IgD-negative memory B cell (primary cell): ENCODE data around the gene BCL2. TPM values are rescaled to one million over a fixed set of nuclear protein-coding genes. Genes with fewer than 3 reads are reported as not detected.
A peak's percentile ranks its signal among the peaks of the same experiment; 100 is the strongest.

Source experiments
- H3K27ac Mint-ChIP-seq, 3 donors: one replicate each; pipeline ENCODE4 v1.8.0; 2020 to 2022; ENCODE audit warnings: mild to moderate bottlenecking in 3 of 3, mixed read lengths in 3 of 3, moderate library complexity in 1 of 3
- H3K27me3 Mint-ChIP-seq: one replicate; pipeline ENCODE4 v1.8.0; 2021; ENCODE audit warnings: mixed read lengths
- H3K36me3 Mint-ChIP-seq: one replicate; pipeline ENCODE4 v1.8.0; 2020; ENCODE audit warnings: mild to moderate bottlenecking, mixed read lengths
- H3K4me1 Mint-ChIP-seq, 3 donors: one replicate each; pipeline ENCODE4 v1.8.0; 2020 to 2022; ENCODE audit warnings: mixed read lengths in 3 of 3, mild to moderate bottlenecking in 1 of 3
- H3K4me3 Mint-ChIP-seq, 4 donors: one replicate each; pipeline ENCODE4 v1.8.0; 2020 to 2022; ENCODE audit warnings: mild to moderate bottlenecking in 4 of 4, mixed read lengths in 4 of 4, moderate library complexity in 3 of 4
- H3K9me3 Mint-ChIP-seq, 3 donors: one replicate each; pipeline ENCODE4 v1.8.0; 2020 to 2021; ENCODE audit warnings: mixed read lengths in 3 of 3, mild to moderate bottlenecking in 1 of 3
- polyA plus RNA-seq: library from polyadenylated mRNA; unstranded; fragments of 300-500 nt; fragmentation: Illumina TruSeq; gene quantifications from one replicate; pipeline ENCODE4 v1.2.3, GENCODE V29; 2021

The BCL2 gene
- polyA plus RNA-seq, 1 donor from 2014 or later, result 36.2 TPM

GRCh38 chr18:63290821-63291200 is 28.8 kb downstream of the BCL2 start:
- Mint-ChIP-seq H3K36me3 (peaks cover 3% of the 10 kb centered on the region), H3K27ac (peak overlapping the region in 2 of 3 donors; percentile 85 to 87), H3K4me1 (peaks cover 41 to 54% (median 46%) of the 10 kb centered on the region in 3 donors), H3K4me3 (peak overlapping the region in 3 of 4 donors; percentile 13 to 80 (median 13)), H3K9me3 (no peaks in the 10 kb centered on the region), H3K27me3 (no peaks in the 10 kb centered on the region)

- peaks cover 39 to 49% (median 41%) of the 10 kb centered on the region in 3 donors for H3K4me1 Mint-ChIP-seq
- H3K27ac Mint-ChIP-seq, result peak overlapping the region in 2 of 3 donors; percentile 85 to 87
- H3K9me3 Mint-ChIP-seq, result no peaks in the 10 kb centered on the region
- H3K4me3 Mint-ChIP-seq, result peak overlapping the region in 3 of 4 donors; percentile 13 to 80 (median 21)
- no peaks in the 10 kb centered on the region for H3K27me3 Mint-ChIP-seq
- peaks cover 3% of the 10 kb centered on the region for H3K36me3 Mint-ChIP-seq
These were observed 29.3 kb downstream of the BCL2 start for GRCh38 chr18:63290166-63290820.

GRCh38 chr18:63288311-63288710 is 31.3 kb downstream of the BCL2 start:
- Mint-ChIP-seq H3K27me3 (no peaks in the 10 kb centered on the region), H3K4me1 (peaks cover 46 to 50% (median 47%) of the 10 kb centered on the region in 3 donors), H3K36me3 (peaks cover 3% of the 10 kb centered on the region), H3K9me3 (no peaks in the 10 kb centered on the region), H3K4me3 (no peak overlapping the region), H3K27ac (no peak overlapping the region)

- Mint-ChIP-seq H3K9me3 (no peaks in the 10 kb centered on the region), H3K36me3 (peaks cover 3% of the 10 kb centered on the region), H3K4me1 (peaks cover 46 to 49% (median 49%) of the 10 kb centered on the region in 3 donors), H3K27ac (no peak overlapping the region), H3K27me3 (no peaks in the 10 kb centered on the region), H3K4me3 (no peak overlapping the region)
These were observed 31.8 kb downstream of the BCL2 start for GRCh38 chr18:63287691-63288220.

GRCh38 chr18:63286926-63287325 is 32.6 kb downstream of the BCL2 start:
- Mint-ChIP-seq H3K4me3 (no peak overlapping the region), H3K4me1 (peaks cover 38 to 46% (median 44%) of the 10 kb centered on the region in 3 donors), H3K27me3 (no peaks in the 10 kb centered on the region), H3K36me3 (peaks cover 3% of the 10 kb centered on the region), H3K27ac (no peak overlapping the region), H3K9me3 (no peaks in the 10 kb centered on the region)

GRCh38 chr18:63284827-63285733 is 34.5 kb downstream of the BCL2 start:
- H3K27me3 Mint-ChIP-seq, result no peaks in the 10 kb centered on the region
- no peak overlapping the region for H3K27ac Mint-ChIP-seq
- peaks cover 7% of the 10 kb centered on the region for H3K36me3 Mint-ChIP-seq
- peaks cover 37 to 41% (median 40%) of the 10 kb centered on the region in 3 donors for H3K4me1 Mint-ChIP-seq
- peak overlapping the region in 3 of 4 donors; percentile 86 to 95 (median 94) for H3K4me3 Mint-ChIP-seq
- no peaks in the 10 kb centered on the region for H3K9me3 Mint-ChIP-seq

- Mint-ChIP-seq H3K36me3 (peaks cover 10% of the 10 kb centered on the region), H3K4me3 (peak overlapping the region in 3 of 4 donors; percentile 86 to 95 (median 94))
These were observed 35.3 kb downstream of the BCL2 start for GRCh38 chr18:63284173-63284799.

GRCh38 chr18:63283305-63284094 is 36.1 kb downstream of the BCL2 start:
- H3K4me3 Mint-ChIP-seq, result peak overlapping the region in 3 of 4 donors; percentile 54 to 95 (median 66)
- H3K4me1 Mint-ChIP-seq, result peaks cover 43 to 47% (median 47%) of the 10 kb centered on the region in 3 donors
- peaks cover 11% of the 10 kb centered on the region for H3K36me3 Mint-ChIP-seq

More at GRCh38 chr18:63284173-63284799, 35.3 kb downstream of the BCL2 start:
- peaks cover 35 to 41% (median 40%) of the 10 kb centered on the region in 3 donors for H3K4me1 Mint-ChIP-seq
- H3K9me3 Mint-ChIP-seq, result no peaks in the 10 kb centered on the region
- H3K27me3 Mint-ChIP-seq, result no peaks in the 10 kb centered on the region
- no peak overlapping the region for H3K27ac Mint-ChIP-seq

GRCh38 chr18:63282793-63283192 is 36.8 kb downstream of the BCL2 start:
- peaks cover 14% of the 10 kb centered on the region for H3K36me3 Mint-ChIP-seq
- no peaks in the 10 kb centered on the region for H3K27me3 Mint-ChIP-seq
- H3K4me3 Mint-ChIP-seq, result peak overlapping the region in 2 of 4 donors; percentile 66 to 95
- peaks cover 50 to 54% (median 51%) of the 10 kb centered on the region in 3 donors for H3K4me1 Mint-ChIP-seq
- no peak overlapping the region for H3K27ac Mint-ChIP-seq
- no peaks in the 10 kb centered on the region for H3K9me3 Mint-ChIP-seq

More at GRCh38 chr18:63283305-63284094, 36.1 kb downstream of the BCL2 start:
- H3K9me3 Mint-ChIP-seq, result no peaks in the 10 kb centered on the region
- H3K27me3 Mint-ChIP-seq, result no peaks in the 10 kb centered on the region
- no peak overlapping the region for H3K27ac Mint-ChIP-seq

- Mint-ChIP-seq H3K27me3 (no peaks in the 10 kb centered on the region), H3K9me3 (no peaks in the 10 kb centered on the region), H3K4me1 (peaks cover 54 to 68% (median 65%) of the 10 kb centered on the region in 3 donors), H3K36me3 (peaks cover 7% of the 10 kb centered on the region), H3K27ac (peak overlapping the region; percentile 27 to 92 (median 83)), H3K4me3 (peak overlapping the region; percentile 18 to 84 (median 64))
These were observed 46.2 kb downstream of the BCL2 start for GRCh38 chr18:63273222-63273927.

- peaks cover 4% of the 10 kb centered on the region for H3K36me3 Mint-ChIP-seq
- peaks cover 57 to 68% (median 65%) of the 10 kb centered on the region in 3 donors for H3K4me1 Mint-ChIP-seq
- H3K4me3 Mint-ChIP-seq, result peak overlapping the region in 1 of 4 donors; percentile 49
- no peaks in the 10 kb centered on the region for H3K27me3 Mint-ChIP-seq
- H3K27ac Mint-ChIP-seq, result peak overlapping the region in 2 of 3 donors; percentile 27 to 80
- no peaks in the 10 kb centered on the region for H3K9me3 Mint-ChIP-seq
These were observed 46.9 kb downstream of the BCL2 start for GRCh38 chr18:63272638-63273037.

- H3K27ac Mint-ChIP-seq, result peak overlapping the region in 2 of 3 donors; percentile 15 to 20
- no peaks in the 10 kb centered on the region for H3K9me3 Mint-ChIP-seq
- H3K27me3 Mint-ChIP-seq, result no peaks in the 10 kb centered on the region
- H3K36me3 Mint-ChIP-seq, result peaks cover 5% of the 10 kb centered on the region
- peak overlapping the region in 3 of 4 donors; percentile 14 to 71 (median 51) for H3K4me3 Mint-ChIP-seq
- peaks cover 56 to 71% (median 67%) of the 10 kb centered on the region in 3 donors for H3K4me1 Mint-ChIP-seq
These were observed 47.7 kb downstream of the BCL2 start for GRCh38 chr18:63271881-63272299.

- Mint-ChIP-seq H3K9me3 (no peaks in the 10 kb centered on the region), H3K27ac (no peak overlapping the region), H3K27me3 (no peaks in the 10 kb centered on the region), H3K4me3 (peak overlapping the region in 2 of 4 donors; percentile 51 to 71), H3K36me3 (peaks cover 3% of the 10 kb centered on the region), H3K4me1 (peaks cover 57 to 69% (median 67%) of the 10 kb centered on the region in 3 donors)
These were observed 48.4 kb downstream of the BCL2 start for GRCh38 chr18:63271148-63271547.
